ENCODE data around the gene THSD4.
"Not testable (repeated sequence)": the region's sequence is repeated elsewhere in the genome, so short reads cannot be mapped to it uniquely, and the experiment has no call there.

THSD4 gene

DNA sequence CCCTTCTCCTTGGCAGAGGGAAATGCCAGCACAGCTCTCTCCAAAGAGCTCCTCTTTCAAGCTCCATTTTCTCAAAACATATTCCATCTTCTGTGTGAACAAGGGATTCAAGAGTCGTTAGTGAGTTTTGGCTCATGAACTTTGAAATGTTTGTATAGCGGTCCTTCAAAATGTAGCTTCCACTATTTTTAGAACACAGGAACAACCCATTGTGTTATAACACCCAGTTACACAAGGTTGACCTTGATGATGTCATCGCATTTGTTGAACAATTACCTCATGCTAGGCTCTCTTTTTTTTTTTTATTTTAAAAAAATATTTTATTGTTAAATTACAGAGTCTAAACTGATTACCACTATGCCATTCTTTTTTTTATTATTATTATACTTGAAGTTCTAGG, 251.7 kb downstream of the THSD4 start:
- no peak for DNase-seq
- TF ChIP-seq, protein P1, sequence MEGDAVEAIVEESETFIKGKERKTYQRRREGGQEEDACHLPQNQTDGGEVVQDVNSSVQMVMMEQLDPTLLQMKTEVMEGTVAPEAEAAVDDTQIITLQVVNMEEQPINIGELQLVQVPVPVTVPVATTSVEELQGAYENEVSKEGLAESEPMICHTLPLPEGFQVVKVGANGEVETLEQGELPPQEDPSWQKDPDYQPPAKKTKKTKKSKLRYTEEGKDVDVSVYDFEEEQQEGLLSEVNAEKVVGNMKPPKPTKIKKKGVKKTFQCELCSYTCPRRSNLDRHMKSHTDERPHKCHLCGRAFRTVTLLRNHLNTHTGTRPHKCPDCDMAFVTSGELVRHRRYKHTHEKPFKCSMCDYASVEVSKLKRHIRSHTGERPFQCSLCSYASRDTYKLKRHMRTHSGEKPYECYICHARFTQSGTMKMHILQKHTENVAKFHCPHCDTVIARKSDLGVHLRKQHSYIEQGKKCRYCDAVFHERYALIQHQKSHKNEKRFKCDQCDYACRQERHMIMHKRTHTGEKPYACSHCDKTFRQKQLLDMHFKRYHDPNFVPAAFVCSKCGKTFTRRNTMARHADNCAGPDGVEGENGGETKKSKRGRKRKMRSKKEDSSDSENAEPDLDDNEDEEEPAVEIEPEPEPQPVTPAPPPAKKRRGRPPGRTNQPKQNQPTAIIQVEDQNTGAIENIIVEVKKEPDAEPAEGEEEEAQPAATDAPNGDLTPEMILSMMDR (IDR thresholded peaks at IDR 0.05; ENCODE audit: low read depth, low read length), result no peak
- Histone ChIP-seq H3K27ac (no peak overlapping the region), H3K9me3 (ENCODE audit: severe bottlenecking) (no peaks in the 10 kb centered on the region), H3K4me3 (ENCODE audit: low read depth, low read length) (no peak overlapping the region), H3K36me3 (no peaks in the 10 kb centered on the region), H3K27me3 (ENCODE audit: insufficient read depth, low read depth, severe bottlenecking) (no peaks in the 10 kb centered on the region)

DNA sequence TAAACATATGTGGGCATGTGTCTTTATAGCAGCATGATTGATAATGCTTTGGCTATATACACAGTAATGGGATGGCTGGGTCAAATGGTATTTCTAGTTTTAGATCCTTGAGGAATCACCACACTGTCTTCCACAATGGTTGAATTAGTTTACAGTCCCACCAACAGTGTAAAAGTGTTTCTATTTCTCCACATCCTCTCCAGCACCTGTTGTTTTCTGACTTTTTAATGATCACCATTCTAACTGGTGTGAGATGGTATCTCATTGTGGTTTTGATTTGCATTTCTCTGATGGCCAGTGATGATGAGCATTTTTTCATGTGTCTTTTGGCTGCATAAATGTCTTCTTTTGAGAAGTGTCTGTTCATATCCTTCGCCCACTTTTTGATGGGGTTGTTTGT, 252.5 kb downstream of the THSD4 start:
- not testable (repeated sequence) for H3K27me3 ChIP-seq (ENCODE audit: insufficient read depth, low read depth, severe bottlenecking); H3K27ac ChIP-seq; H3K4me3 ChIP-seq (ENCODE audit: low read depth, low read length); H3K9me3 ChIP-seq (ENCODE audit: severe bottlenecking); H3K36me3 ChIP-seq; DNase-seq

DNA sequence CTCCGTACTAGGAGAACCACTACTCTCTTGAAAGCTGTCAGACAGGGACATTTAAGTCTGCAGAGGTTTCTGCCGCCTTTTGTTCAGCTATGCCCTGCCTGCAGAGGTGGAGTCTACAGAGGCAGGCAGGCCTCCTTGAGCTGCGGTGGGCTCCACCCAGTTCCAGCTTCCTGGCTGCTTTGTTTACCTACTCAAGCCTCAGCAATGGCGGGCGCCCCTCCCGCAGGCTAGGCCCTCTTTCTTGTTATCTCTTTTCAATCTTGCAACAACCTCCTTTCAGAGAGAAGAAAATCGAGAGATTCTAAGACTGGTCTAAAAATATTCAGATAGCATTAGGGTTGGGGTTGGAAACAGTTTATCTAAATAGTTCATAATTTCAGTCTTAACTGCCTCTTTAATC, 257.5 kb downstream of the THSD4 start:
- not testable (repeated sequence) for H3K27ac ChIP-seq; DNase-seq; H3K36me3 ChIP-seq; H3K4me3 ChIP-seq (ENCODE audit: low read depth, low read length); H3K9me3 ChIP-seq (ENCODE audit: severe bottlenecking); H3K27me3 ChIP-seq (ENCODE audit: insufficient read depth, low read depth, severe bottlenecking)

DNA sequence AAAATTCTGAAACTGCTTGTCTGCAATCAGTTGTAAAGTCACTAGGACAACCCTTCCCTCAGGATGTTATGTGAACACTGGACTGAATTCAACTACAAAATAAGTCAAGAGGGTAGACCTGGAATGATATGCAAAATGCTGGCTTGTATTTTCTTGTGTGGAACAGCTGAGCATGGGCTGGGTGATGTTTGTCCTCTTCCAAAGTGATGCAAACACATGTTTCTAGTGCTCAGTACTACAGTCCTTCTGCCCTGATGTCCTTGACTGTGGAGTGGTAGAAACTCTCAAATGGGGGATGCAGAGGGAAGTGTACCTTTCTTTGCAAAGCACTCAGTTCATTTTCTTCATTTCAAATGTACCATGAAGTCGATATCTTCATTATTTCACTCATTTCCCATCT, 258.6 kb downstream of the THSD4 start:
- H3K27me3 ChIP-seq (ENCODE audit: insufficient read depth, low read depth, severe bottlenecking), result no peaks in the 10 kb centered on the region
- H3K4me3 ChIP-seq (ENCODE audit: low read depth, low read length), result no peak overlapping the region
- H3K27ac ChIP-seq, result no peak overlapping the region
- TF ChIP-seq, protein P1 (IDR thresholded peaks at IDR 0.05; ENCODE audit: low read depth, low read length), result no peak
- H3K36me3 ChIP-seq, result no peaks in the 10 kb centered on the region
- no peaks in the 10 kb centered on the region for H3K9me3 ChIP-seq (ENCODE audit: severe bottlenecking)
- DNase-seq, result no peak

DNA sequence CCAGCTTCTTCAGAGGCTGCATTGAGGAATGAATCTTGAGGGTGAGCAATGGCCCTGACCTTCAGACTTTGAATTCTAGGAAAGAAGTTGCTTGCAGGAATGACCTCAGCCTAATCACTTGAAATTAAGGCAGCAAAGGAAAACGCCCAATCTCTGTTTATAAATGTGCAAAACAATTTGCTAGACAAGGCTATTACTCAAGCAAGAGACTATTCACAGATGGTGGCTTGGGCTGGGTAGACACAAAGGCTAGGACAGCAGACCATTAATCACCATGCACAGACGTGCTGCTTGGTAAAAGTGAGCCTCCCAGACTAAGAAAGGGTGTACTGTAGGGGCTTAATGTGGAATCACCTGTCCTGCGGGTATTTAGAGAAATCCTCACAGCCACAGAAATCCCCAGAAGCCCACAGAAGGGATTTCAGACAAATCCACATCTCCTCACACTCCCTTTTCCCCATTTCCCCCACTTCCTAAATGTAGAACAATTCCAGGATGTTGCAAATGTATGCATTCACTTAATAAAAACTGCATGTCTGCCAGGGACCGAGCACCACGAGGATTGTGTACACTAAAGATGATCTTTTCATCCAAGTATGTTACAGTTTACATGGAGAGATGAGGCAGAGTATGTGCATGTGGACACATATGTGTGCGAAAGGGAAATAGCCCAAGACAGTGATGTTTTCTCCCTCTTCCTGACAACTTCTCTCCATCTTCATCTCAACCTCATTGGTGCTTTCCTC, 259.5 kb downstream of the THSD4 start:
- Histone ChIP-seq H3K27me3 (ENCODE audit: insufficient read depth, low read depth, severe bottlenecking) (no peaks in the 10 kb centered on the region), H3K27ac (peak overlapping the region; percentile 16; the same call in 1 of the 2 replicates), H3K36me3 (no peaks in the 10 kb centered on the region), H3K9me3 (ENCODE audit: severe bottlenecking) (no peaks in the 10 kb centered on the region), H3K4me3 (ENCODE audit: low read depth, low read length) (no peak overlapping the region)
- peak; percentile 79 for DNase-seq
- TF ChIP-seq, protein P1 (IDR thresholded peaks at IDR 0.05; ENCODE audit: low read depth, low read length), result no peak

DNA sequence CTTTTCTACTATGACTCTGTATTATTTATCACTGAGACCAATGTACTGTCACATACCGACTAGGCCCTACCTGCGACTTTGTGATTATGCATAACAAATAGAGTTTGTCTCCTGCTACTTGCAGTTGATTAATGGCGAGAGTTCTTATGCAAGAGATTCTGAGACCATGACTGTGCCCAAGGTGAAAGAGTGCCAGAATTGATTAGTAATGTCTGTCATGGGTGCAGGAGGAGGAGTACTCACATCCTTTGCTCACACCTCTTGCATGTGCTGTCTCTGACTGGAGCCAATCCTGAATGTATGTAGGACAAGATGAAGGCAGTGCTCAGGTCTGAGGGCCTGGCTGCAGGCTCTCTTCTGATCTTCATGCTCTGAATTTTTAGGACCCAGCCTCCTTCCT, 260.7 kb downstream of the THSD4 start:
- Histone ChIP-seq H3K27ac (no peak overlapping the region), H3K27me3 (ENCODE audit: insufficient read depth, low read depth, severe bottlenecking) (no peaks in the 10 kb centered on the region), H3K9me3 (ENCODE audit: severe bottlenecking) (no peaks in the 10 kb centered on the region), H3K36me3 (no peaks in the 10 kb centered on the region), H3K4me3 (ENCODE audit: low read depth, low read length) (no peak overlapping the region)
- no peak for DNase-seq
- TF ChIP-seq, protein P1 (IDR thresholded peaks at IDR 0.05; ENCODE audit: low read depth, low read length), result no peak

DNA sequence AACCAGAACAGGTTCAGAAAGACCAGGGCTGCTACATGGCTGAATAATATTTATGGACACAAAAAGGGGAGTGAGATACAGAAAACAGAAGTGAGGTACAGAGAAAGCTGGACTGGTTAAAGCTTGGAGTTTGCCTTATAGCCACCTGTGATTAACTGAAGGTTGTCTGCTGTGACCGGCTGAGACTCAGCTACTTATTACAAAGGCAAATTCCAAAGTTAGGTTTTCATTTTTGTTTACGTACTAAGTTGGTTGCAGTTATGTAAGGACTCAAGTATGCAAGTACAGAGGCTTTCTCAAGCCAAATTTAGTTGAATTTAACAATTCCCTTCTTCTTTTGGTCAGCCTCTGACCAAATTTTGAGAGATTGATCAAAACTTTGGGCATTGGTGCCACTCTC, 264.6 kb downstream of the THSD4 start:
- no peaks in the 10 kb centered on the region for H3K27me3 ChIP-seq (ENCODE audit: insufficient read depth, low read depth, severe bottlenecking)
- no peaks in the 10 kb centered on the region for H3K36me3 ChIP-seq
- no peak for DNase-seq
- TF ChIP-seq, protein P1 (IDR thresholded peaks at IDR 0.05; ENCODE audit: low read depth, low read length), result no peak
- no peaks in the 10 kb centered on the region for H3K9me3 ChIP-seq (ENCODE audit: severe bottlenecking)
- H3K27ac ChIP-seq, result no peak overlapping the region
- H3K4me3 ChIP-seq (ENCODE audit: low read depth, low read length), result no peak overlapping the region
